IPS-18c (cell line): ENCODE measurements around the gene SEC11C.

Experiments
- H3K4me3 ChIP-seq: 2 replicates; pipeline ENCODE4 v1.7.0; 2013; ENCODE audit warnings: low read depth, mild to moderate bottlenecking, low read length, moderate library complexity; ENCODE audit not compliant: insufficient read depth
- H3K9me3 ChIP-seq: one replicate; pipeline ENCODE4 v1.6.1; 2013; ENCODE audit warnings: mild to moderate bottlenecking, low read length, moderate library complexity; ENCODE audit not compliant: control insufficient read depth, insufficient read depth

The SEC11C gene

DNA sequence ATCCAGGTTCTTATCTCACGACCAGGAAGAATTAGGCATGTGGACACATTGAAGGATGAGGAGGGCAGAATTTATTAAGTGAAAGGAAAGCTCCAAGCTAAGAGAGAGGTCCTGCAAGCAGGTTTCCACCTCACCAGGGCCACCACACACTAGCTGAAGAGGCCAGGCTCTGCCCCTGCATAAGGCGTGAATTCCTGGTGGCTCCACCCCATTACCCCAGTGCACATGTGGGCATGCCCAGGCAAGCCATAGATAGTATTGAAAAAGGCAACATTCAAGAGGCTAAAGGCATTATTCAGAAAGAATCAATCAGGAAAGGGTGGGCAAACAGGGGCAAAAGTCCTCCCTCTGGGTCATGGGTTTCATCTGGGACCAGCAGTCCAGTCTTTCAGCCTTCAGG, 49.3 kb downstream of the SEC11C start:
- Histone ChIP-seq H3K9me3 (peaks cover 3% of the 10 kb centered on the region), H3K4me3 (no peak overlapping the region; the same call in 1 of the 2 replicates)

DNA sequence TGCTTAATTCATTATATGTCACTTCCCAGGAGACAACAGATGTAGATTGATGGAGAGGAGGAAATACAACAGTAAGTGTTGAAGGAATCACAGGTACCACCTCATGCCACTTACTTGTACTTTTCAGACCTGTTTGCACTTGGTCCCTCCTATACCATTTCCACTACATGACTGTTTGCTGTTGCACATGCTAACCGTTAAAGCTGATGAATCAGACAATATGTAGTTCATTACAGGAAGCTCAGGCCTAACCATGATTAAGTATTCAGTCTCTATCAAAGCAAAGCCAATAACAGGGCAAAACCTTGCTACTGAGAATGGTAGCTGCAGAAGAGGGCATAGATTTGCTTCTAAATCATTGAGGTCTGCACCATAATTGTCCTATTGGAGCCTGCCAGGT, 50.1 kb downstream of the SEC11C start:
- Histone ChIP-seq H3K4me3 (no peak overlapping the region), H3K9me3 (peaks cover 3% of the 10 kb centered on the region)

DNA sequence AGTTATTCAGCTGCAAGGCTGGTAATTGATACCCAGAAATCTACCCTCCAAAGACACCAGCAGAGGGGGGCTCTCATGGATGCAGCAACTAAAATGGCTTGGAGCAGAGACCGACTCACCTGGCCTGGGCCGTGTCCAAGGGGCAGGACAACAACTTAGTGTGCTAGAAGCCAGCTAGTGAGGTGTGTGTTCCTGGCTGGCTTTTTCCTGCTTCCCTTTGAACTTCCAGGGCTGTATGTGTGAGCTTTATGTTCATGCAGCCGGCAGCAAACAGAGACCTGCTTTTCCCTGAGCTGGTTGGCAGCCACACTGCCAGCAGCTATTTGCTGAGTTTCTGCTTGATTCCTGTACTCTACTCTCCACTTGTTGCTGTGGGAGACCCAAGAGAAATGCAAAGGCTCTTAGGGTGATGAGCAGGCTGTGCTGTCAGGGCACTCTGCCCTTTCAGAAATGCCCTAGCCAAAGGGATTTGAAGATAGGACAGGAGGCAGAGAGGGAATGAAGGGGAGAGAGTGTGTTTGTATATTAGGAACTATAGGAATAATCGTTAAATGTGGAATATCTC, 56.6 kb downstream of the SEC11C start:
- H3K4me3 ChIP-seq: no peak overlapping the region

DNA sequence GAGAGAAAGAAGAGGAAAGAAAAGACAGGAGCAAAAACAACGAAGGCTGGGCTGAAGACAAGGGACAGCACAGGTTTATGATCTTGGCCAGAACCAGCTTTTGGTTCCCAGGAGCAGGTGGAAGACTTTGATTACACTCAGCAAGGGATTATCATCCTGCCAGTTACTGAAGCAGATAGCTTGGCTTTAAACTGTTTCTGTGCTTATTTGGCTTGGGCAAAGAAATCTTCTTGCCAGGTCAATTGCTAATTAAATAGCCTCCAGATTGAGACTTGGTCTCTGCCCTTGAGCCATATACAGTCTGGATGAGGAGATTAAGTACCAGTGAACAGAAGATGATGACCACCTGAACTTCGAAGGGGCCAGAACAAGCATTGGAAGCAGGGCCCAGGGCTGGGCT, 58.0 kb downstream of the SEC11C start:
- no peaks in the 10 kb centered on the region for H3K9me3 ChIP-seq
- no peak overlapping the region for H3K4me3 ChIP-seq

More for the DNA sequence above, 56.6 kb downstream of the SEC11C start:
- no peaks in the 10 kb centered on the region for H3K9me3 ChIP-seq

DNA sequence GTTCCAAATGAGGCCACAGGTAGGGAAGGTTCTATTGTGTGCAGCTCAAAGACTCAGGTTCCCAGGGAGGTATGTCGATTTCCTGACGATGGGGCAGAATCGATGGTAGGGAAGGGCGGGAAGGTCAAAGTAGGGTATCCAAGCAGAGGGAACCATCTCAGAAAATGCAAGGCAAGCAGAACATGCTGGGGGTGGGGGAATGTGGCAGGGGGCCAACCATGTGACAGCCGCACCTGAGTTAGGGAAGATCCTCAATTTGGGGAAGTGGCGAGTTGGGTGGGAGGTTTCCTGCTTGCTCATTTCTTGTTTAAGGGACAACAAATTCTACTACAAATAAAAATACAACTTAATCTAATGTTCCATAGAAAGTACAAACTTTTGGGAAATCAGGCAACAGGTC, 58.5 kb downstream of the SEC11C start:
- Histone ChIP-seq H3K9me3 (no peaks in the 10 kb centered on the region), H3K4me3 (no peak overlapping the region)

DNA sequence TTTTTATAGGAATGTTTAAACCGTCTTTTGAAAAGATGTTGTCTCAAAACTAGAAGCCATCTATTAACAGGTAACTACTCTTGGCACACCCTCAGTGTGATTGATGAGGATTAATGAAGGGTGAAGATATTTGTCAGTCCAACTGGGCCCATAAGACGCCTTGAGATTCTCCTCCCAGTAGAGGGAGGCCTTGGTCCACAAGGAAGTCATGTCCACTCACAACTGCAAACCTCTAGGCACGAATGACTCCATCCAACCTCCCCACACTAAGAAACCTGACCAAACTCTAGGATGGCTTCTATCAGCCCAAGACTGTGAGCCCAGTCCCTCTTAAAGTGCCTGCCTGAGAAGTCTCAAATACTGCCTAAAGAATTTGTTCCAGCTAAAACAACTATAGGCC, 61.1 kb downstream of the SEC11C start:
- H3K4me3 ChIP-seq: no peak overlapping the region

DNA sequence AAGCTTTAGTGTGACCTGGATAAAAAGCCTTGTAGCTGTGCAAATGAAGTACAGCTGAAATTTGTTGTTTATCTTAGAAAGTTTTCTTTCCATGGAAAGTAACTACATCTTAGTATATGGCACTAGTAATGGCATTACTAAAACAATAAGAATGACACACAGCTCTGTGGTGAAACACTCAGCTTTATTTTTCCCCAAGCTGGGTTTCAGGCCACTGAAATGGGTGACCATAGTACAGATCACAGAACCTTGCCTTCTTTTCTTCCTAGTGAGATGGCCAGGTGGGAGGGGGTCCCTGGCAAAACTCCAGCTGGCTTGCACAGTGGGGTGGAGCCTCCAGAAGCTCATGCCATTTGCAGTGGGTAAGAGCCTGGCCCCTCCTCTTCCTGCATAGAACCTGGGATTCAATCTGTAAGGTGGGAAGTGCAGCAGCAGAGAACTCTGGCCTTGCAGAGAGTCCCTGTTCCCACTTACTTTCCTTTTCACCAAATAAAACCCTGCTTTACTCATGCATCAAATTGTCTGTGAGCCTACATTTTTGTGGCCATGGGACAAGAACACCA, 62.7 kb downstream of the SEC11C start:
- H3K9me3 ChIP-seq: no peaks in the 10 kb centered on the region
- H3K4me3 ChIP-seq: no peak overlapping the region

More for the DNA sequence above, 61.1 kb downstream of the SEC11C start:
- H3K9me3 ChIP-seq: no peaks in the 10 kb centered on the region

DNA sequence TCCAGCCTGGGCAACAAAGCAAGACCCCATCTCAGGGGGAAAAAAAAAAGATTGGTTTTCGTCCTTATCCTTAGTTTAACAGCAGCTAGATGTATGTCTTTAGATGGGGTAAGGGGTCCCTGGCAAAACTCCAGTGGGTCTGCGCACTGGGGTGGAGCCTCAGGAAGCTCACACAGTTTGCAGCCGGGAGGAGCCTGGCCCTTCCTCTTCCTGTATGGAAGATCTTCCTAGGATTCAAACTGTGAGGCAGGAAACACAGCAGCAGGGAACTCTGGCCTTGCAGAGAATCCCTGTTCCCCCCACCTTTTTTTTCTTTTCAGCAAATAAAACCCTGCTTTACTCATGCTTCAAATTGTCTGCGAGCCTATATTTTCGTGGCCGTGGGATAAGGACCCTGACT, 67.8 kb downstream of the SEC11C start:
- no peak overlapping the region for H3K4me3 ChIP-seq
- H3K9me3 ChIP-seq: no peaks in the 10 kb centered on the region
